ENCODE data around the gene EMC6. TPM values are rescaled to one million over a fixed set of nuclear protein-coding genes. Genes with fewer than 3 reads are reported as not detected.

The EMC6 gene
- total and polyA plus RNA-seq, 2 of the 13 experiments (the other 11 are each of a cell fraction or from before 2014, with no cell fraction given): 45.1 to 47.7 TPM

GRCh38 chr17:3641717-3642486 lies 26.7 kb upstream of the EMC6 start (continued):
- TF ChIP-seq SOX6 (IDR thresholded peaks at IDR 0.05): no peak
- peak; percentile 94 for TF ChIP-seq SOX6 (CRISPR knock-in tag; IDR thresholded peaks at IDR 0.05)
- TF ChIP-seq RARA (CRISPR knock-in tag; IDR thresholded peaks at IDR 0.05): peak; percentile 49
- TF ChIP-seq ZFP1 (CRISPR knock-in tag; IDR thresholded peaks at IDR 0.05): 0 out of 2 replicates have a peak, but pooled peaks have one; percentile 38
- TF ChIP-seq HMG20A (CRISPR knock-in tag; IDR thresholded peaks at IDR 0.05; ENCODE audit: borderline replicate concordance): 0 out of 2 replicates have a peak, but pooled peaks have one; percentile 52
- TF ChIP-seq, protein P1, sequence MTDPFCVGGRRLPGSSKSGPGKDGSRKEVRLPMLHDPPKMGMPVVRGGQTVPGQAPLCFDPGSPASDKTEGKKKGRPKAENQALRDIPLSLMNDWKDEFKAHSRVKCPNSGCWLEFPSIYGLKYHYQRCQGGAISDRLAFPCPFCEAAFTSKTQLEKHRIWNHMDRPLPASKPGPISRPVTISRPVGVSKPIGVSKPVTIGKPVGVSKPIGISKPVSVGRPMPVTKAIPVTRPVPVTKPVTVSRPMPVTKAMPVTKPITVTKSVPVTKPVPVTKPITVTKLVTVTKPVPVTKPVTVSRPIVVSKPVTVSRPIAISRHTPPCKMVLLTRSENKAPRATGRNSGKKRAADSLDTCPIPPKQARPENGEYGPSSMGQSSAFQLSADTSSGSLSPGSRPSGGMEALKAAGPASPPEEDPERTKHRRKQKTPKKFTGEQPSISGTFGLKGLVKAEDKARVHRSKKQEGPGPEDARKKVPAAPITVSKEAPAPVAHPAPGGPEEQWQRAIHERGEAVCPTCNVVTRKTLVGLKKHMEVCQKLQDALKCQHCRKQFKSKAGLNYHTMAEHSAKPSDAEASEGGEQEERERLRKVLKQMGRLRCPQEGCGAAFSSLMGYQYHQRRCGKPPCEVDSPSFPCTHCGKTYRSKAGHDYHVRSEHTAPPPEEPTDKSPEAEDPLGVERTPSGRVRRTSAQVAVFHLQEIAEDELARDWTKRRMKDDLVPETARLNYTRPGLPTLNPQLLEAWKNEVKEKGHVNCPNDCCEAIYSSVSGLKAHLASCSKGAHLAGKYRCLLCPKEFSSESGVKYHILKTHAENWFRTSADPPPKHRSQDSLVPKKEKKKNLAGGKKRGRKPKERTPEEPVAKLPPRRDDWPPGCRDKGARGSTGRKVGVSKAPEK (CRISPR knock-in tag; IDR thresholded peaks at IDR 0.05; ENCODE audit: borderline replicate concordance): 0 out of 2 replicates have a peak, but pooled peaks have one; percentile 62
- TF ChIP-seq, protein P2, sequence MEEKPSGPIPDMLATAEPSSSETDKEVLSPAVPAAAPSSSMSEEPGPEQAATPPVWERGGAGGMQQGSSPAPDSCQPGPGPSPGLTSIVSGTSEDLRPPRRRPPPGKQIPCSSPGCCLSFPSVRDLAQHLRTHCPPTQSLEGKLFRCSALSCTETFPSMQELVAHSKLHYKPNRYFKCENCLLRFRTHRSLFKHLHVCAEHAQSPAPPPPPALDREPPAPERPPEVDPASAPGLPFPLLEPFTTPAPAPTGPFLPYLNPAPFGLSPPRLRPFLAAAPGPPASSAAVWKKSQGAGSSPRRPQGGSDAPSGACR (CRISPR knock-in tag; IDR thresholded peaks at IDR 0.05): peak; percentile 47; the same call in 1 of the 2 replicates
- peak; percentile 69; the same call in 1 of the 2 replicates for TF ChIP-seq MED1 (CRISPR knock-in tag; IDR thresholded peaks at IDR 0.05)
- TF ChIP-seq TCF7 (IDR thresholded peaks at IDR 0.05; ENCODE audit: low read depth): peak; percentile 39; the same call in 1 of the 2 replicates
- TF ChIP-seq BHLHE40 (IDR thresholded peaks at IDR 0.05; ENCODE audit: low read length): peak; percentile 84
- no peak for TF ChIP-seq SOX13 (IDR thresholded peaks at IDR 0.05)
- TF ChIP-seq SOX13 (CRISPR knock-in tag; conservative IDR thresholded peaks at IDR 0.05 in 1 of 2, IDR thresholded peaks at IDR 0.05 in 1 of 2): peak in 1 of 2 experiments; percentile 87; a peak in 2 of 4 replicates
- TF ChIP-seq ZNF331 (CRISPR knock-in tag; IDR thresholded peaks at IDR 0.05): no peak
- peak; percentile 72; the same call in 1 of the 2 replicates for TF ChIP-seq ZNF317 (CRISPR knock-in tag; IDR thresholded peaks at IDR 0.05)
- TF ChIP-seq CAMTA2 (CRISPR knock-in tag; IDR thresholded peaks at IDR 0.05; ENCODE audit: borderline replicate concordance): no peak
- TF ChIP-seq NCOA2 (CRISPR knock-in tag; IDR thresholded peaks at IDR 0.05): peak; percentile 69
- TF ChIP-seq PITX1 (CRISPR knock-in tag; IDR thresholded peaks at IDR 0.05): peak; percentile 72; the same call in 1 of the 2 replicates
- peak; percentile 68 for TF ChIP-seq HDAC1 (CRISPR knock-in tag; IDR thresholded peaks at IDR 0.05)
- TF ChIP-seq RAD51 (IDR thresholded peaks at IDR 0.05; ENCODE audit: borderline replicate concordance): peak; percentile 97
- TF ChIP-seq LCORL (IDR thresholded peaks at IDR 0.05): no peak
- TF ChIP-seq LCORL (CRISPR knock-in tag; IDR thresholded peaks at IDR 0.05): peak; percentile 70; the same call in 1 of the 2 replicates
- 0 out of 2 replicates have a peak, but pooled peaks have one; percentile 23 for TF ChIP-seq MIXL1 (CRISPR knock-in tag; IDR thresholded peaks at IDR 0.05)
- no peak for TF ChIP-seq BRCA1 (CRISPR knock-in tag; IDR thresholded peaks at IDR 0.05)
- peak; percentile 34; the same call in 1 of the 2 replicates for TF ChIP-seq NCOR1 (IDR thresholded peaks at IDR 0.05; ENCODE audit: borderline replicate concordance, low read length)
- no peak for TF ChIP-seq ZNF367 (CRISPR knock-in tag; IDR thresholded peaks at IDR 0.05; ENCODE audit: borderline replicate concordance)
- peak; percentile 79 for TF ChIP-seq BCL6 (CRISPR knock-in tag; IDR thresholded peaks at IDR 0.05)
- TF ChIP-seq KAT2B (IDR thresholded peaks at IDR 0.05; ENCODE audit: borderline replicate concordance, low read depth, low read length): no peak
- TF ChIP-seq FOXA1 (IDR thresholded peaks at IDR 0.05): no peak
- TF ChIP-seq FOXA1 (CRISPR knock-in tag; IDR thresholded peaks at IDR 0.05): peak; percentile 37; the same call in 1 of the 2 replicates
- peak; percentile 95 for TF ChIP-seq ETV6 (CRISPR knock-in tag; conservative IDR thresholded peaks at IDR 0.05)

Data from HepG2 (cell line).